Activated CD4-positive, alpha-beta T cell treated with anti-CD3 and anti-CD28 coated beads, Interleukin-2, amount 50 U/mL, for 16 hours (primary cell): ENCODE data around the gene MARVELD1.

Source experiments
- DNase-seq: peaks from one replicate; pipeline ENCODE4 v3.0.0-alpha.2; 2020

The MARVELD1 gene

DNA sequence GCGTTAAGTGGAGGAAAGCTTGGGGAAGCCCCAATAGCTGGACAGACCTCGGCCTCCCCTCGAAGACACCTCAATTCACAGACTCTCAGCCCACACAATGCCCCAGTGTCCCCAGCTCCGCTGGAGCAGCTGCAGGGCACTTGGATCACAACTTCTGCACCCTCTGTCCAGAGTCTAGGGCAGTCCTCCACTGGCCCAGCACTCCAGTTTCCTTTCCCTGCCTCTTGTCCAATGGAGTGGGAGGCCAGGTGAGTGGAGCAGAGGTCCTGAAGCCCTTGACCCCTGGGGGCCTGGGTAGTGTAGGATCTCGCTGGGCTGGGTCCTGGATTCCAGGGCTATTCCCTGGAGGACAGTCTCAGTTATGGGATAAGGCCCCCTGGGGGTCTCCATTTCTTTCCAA, 46.4 kb downstream of the MARVELD1 start:
- no peak for DNase-seq

DNA sequence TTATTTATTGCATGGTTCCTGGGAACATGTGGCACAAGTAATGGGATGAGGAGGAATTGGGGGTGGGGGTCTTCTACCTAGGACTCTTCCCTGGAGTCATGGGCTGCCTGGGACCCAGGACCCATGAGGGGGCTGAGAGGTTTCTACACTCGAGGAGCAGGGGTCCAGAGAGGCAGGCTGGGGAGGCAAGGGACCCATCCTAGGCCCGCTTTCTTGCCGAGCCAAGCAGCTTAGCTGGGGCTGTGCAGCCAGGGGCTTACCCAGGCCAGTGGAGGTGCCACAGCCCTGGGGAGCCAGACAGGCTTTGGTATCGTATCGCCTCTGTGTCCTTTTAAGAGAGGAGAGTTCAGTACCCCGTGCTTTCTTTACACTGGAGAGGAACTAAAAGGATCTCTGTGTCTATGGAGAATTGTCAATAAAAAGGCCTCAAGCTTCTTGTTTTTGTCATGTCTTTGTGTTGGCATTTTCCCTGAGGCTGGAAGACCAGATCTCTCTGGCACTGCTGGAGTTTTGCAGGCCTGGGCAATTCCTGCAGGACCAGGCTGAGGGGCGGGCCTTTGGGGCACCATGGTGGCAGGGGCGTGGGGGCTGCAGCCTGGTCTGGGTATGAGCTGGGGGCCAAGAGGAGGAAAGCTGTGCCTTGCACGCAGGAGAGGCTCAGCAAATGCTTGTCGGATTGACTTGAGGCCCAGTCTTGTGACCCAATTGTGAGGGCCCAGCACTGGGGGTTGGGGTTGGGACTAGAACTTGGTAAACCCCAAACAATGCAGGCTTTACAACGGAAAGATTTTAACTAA, 47.1 kb downstream of the MARVELD1 start:
- no peak for DNase-seq

DNA sequence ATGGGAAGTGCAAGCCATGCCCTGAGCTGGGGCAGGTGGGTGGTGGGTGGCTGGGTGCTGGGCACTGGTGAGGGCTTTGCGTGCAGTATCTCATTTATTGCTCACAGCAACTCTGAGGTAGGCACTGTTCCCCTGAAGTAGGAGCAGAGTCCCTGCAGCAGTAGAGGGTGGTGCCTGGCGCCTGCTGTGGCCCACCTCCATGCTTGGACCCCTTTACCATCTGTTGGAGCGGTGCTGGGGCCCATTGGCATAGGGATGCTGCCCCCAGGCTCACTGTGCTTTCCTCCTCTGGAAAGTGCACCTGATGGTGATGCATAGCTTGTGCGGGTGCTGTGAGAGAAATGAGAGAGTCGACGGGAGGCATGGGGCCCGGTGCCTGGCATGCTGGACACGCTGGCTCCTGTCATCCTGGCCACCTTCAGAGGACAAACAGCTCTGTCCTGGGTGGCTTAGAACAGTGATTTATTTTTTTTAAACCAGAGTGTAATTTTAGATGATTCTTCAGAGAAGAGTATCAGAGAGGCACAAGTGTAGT, 47.9 kb downstream of the MARVELD1 start:
- DNase-seq, result no peak

DNA sequence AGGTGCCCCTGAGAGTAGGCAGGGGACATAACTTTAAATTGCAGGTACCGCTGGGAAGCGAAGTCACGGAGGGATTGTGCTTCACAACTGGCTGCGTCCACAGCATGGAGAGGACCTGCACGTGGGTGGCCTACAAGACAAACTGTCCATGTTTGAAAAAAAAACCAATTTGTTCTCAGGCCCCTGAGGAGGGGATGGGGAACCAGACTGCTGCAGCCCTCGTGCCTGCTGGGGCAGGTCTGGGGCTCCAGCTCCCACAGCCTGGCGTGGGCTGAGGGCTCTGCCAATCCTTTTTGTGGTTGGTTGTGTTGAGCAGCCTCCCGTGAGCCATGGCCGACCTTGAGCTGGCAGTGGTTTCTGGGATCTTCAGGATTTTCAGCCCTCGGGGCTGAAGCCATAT, 48.5 kb downstream of the MARVELD1 start:
- no peak for DNase-seq

DNA sequence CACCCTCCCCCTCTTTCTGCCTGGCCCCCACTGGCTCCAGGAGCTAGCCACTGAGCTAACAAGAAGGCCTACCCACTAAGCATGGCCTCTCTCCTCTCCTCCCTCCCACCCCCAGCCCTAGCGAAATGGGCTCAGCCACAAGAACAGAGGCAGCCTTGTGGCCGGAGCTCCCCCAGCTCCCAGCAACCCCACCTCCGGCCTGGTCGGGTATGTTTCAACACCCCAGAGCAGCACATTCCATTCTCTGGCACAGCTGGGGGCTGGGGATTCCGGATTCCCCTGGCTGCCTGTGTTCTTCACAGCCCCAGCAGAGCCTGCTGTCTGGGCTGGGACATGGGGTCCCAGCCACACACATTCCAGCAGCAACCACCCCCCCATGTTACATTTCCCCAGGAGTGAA, 49.3 kb downstream of the MARVELD1 start:
- no peak for DNase-seq

DNA sequence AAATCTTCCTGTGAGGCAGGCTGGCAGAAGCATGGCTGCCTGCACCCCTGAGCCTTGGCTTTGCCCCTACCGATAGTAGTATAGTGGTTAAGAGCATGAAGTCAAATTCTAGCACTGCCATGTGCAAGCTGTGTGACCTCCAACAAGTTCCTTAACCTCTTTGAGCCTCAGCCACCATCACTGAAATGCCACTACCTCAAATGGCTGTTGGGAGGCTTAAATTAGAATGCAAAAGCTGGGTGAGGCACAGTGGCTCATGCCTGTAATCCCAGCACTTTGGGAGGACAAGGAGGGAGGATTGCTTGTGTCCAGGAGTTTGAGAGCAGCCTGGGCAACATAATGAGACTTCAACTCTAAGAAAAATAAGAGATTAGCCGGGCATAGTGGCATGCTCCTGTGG, 49.9 kb downstream of the MARVELD1 start:
- no peak for DNase-seq

DNA sequence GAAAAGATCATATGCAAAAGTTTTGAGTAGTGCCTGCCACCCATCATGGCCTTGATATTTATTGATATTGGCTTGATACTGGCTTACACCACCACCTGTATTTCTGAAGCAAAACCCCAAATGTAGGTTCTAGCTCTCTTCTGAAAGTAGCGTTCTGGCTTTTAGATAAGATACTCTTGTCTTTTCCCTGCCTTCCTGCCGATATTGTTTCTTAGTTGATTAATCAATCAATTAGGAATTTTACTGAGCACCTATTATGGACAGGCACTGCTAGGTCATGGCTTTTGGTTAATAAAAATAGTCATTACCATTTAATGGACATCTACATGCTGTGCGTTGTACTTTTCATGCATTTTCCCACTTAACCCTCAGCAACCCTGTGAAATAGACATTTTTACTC, 50.4 kb downstream of the MARVELD1 start:
- DNase-seq, result no peak

DNA sequence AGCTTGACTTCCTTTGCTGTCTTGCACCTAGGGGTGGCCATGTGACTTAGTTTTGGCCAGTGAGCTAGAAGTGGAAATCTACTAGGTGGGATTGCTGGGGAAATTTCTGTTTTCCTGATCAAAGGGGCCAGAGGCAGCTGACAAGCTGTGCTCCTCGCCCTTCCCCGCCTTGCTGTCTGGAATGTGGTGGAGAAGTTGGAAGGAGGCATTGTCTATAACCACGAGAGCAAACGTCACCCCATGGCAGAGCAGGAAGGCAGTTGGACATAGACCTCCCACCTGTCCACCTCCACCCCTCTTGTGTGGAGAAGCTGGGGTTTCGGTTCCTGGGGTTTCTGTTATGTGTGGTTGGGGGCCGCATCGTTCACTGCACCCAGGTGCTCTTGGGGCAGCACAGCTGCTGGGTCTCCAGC, 51.0 kb downstream of the MARVELD1 start:
- no peak for DNase-seq

DNA sequence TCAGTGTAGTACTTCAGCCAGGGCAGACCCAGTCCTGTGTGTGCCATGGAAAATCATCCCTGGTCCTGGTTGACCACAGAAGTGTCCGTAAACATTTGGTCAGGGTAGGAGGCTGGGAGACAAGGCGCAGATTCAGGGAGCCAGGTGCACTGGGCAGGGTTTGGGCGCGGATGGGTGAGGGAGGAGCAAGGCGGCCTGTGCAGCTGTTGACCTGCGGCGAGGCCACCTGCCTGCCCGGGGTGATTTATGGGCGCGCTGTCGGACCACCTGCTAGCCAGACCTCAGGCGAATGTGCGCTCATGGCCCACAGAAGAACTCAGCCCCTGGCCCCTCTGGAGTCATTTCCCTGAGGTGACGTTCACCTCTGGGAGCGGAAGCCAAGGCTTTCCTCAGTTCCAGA, 51.7 kb downstream of the MARVELD1 start:
- DNase-seq, result no peak

DNA sequence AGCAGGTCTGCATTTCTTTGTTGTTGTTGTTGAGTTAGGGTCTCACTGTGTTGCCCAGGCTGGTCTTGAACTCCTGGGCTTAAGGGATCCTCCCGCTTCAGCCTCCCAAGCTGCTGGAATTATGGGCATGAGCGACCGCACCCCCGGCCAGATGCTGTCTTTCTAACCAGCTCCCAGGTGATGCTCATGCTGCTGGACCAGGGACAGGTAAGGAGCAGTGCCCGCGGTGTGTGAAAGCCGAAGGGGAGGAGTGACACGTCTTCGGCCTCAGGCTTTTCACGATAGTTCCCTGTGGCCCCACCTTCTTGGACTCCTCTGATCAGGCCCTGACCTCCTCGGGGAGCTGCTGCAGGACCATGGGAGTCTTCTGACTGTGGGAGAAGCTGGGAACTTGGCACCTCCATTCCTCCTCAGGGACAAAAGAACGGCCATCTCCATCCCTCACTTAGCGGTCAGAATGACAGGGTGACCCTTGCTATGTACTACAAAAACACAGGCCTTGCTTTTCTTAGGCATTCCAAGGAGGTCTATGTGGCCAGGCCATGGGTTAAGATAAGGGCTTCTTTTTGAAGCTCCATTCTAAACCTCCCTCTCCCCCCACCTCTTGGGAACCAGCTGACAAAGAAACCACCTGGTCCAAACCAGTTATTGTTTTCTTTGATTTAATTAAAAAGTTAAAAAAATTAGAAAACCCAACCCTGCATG, 52.7 kb downstream of the MARVELD1 start:
- no peak for DNase-seq

DNA sequence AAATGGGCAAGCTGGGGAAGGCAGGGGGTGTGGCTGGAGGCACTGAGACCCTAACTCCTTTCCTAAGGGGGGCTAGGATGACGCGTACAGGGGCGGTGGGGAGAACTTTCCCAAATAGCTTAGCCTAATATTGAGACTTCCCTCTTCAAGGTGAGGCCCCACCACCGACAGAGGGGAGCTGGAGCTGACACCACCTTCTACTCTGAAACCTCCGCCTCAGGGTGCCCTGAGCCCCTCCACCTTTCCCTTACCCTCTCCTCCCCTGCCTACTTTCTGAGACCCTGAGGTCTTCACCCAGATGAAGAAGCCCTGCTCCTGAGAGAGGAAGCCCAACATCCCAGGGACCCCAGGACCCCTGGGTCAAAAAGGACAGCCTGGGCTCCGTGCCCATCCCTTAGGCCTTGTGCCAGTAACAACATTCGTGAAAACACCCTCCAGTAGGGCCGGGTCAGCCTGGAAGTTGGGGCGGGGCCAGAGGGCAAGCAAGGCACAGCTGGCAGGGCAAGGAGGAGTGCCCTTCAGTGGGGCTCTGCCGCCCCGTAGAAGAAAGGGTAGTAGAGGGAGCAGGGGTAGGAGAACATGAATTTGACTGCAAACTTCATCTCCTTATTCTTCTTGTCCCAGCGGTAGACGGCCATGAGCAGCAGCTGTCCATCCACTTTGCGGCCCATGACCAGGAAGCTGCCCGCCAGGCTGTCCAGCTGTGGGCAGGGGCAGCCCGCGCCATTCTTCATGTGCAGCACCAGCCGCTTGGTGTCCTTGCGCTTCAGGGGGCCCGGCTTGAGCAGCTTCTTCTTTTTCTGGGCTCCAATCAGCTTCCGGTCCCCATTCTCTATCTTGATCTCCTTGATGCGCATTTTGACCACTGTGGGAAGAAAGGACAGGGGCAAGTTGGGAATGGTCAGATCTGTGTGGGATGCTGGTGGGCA, 53.7 kb downstream of the MARVELD1 start:
- no peak for DNase-seq
